Coronary artery (tissue), 2 donors: ENCODE data around the gene TMIGD2.
A peak's percentile ranks its signal among the peaks of the same experiment; 100 is the strongest.

Source experiments
- DNase-seq: peaks from one replicate; pipeline ENCODE4 v3.0.0-alpha.2; 2017; ENCODE audit warnings: low spot score
- H3K27ac ChIP-seq, 2 donors: fragments of 200-600 bp; sonication (generic); one replicate each; pipeline ENCODE4 v1.5.1; 2016 to 2019
- H3K4me3 ChIP-seq: fragments of 200-600 bp; sonication (generic); 2 replicates; pipeline ENCODE4 v1.5.1; 2016; ENCODE audit warnings: mild to moderate bottlenecking, moderate library complexity
- TF ChIP-seq, protein P1 (sequence below): fragments of 200-600 bp; sonication (generic); IDR thresholded peaks from one replicate; pipeline ENCODE4 v1.5.1; 2019; ENCODE audit warnings: antibody characterized with exemption

The TMIGD2 gene

DNA sequence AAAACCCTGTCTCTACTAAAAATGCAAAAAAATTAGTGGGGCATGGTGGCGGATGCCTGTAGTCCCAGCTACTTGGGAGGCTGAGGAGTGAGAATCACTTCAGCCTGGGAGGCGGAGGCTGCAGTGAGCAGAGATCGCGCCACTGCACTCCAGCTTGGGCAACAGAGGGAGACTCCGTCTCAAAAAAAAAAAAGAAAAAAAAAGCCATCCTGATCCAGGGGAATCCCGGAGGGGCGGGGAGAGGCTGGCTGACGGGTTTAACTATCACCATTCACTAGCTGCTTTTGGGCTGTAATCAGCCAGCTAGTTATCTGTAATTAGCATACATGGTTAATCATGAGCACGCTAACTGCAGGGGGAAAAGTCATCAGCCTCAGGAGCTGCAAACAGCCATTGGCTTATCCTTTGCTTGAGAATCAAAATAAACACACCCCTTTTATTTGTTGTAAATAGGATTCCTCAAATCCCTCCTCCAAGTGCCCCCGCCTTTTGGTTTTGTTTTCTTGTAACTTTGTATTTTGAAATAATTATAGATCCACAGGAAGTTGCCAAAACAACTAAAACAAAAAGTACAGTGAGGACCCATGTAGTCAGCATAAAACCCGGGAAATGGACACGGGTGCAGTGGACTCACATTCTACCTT lies 11.8 kb upstream of the TMIGD2 start:
- TF ChIP-seq, protein P1, sequence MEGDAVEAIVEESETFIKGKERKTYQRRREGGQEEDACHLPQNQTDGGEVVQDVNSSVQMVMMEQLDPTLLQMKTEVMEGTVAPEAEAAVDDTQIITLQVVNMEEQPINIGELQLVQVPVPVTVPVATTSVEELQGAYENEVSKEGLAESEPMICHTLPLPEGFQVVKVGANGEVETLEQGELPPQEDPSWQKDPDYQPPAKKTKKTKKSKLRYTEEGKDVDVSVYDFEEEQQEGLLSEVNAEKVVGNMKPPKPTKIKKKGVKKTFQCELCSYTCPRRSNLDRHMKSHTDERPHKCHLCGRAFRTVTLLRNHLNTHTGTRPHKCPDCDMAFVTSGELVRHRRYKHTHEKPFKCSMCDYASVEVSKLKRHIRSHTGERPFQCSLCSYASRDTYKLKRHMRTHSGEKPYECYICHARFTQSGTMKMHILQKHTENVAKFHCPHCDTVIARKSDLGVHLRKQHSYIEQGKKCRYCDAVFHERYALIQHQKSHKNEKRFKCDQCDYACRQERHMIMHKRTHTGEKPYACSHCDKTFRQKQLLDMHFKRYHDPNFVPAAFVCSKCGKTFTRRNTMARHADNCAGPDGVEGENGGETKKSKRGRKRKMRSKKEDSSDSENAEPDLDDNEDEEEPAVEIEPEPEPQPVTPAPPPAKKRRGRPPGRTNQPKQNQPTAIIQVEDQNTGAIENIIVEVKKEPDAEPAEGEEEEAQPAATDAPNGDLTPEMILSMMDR, result no peak
- Histone ChIP-seq H3K27ac (no peak overlapping the region), H3K4me3 (no peak overlapping the region)
- no peak for DNase-seq

DNA sequence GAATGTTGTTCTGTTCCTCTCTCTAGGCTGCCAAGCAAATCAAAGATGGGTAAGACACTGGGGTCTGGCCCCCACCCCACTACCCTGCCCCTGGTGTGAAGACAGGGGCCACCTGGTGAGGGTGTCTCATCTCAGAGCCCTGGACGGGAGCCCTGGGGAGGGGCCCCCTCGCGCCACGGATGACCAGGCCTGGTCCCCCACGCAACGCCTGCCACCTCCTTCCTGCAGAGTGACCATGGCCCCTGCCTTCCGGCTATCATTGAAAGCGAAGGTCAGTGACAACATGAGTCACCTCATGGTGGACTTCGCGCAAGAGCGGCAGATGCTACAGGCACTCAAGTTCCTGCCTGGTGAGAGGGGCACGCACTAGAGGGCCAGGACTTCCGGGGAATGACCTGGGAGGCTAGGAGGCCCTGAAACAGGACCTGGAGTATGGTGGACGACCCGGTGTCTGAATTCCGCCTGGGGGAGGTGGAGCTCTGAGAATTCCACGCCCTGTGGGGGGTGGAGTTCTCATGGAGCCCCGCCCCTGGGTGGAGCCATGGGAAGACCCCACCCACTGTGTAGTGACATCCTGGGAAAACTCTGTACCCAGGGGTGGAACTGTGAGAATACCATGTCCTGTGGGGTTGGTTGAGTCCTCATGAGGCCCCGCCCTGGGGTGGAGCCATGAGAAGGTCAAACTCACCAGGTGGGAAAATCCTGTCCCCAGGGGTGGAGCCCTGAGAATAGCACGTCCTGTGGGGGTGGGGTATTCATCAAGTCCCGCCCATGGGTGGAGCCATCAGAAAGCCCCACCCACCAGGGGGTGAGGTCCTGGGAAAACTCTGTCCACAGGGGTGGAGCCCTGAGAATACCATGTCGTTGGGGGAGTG lies 8.3 kb upstream of the TMIGD2 start:
- DNase-seq, result no peak
- no peak overlapping the region for H3K27ac ChIP-seq
- TF ChIP-seq, protein P1, result no peak
- H3K4me3 ChIP-seq, result no peak overlapping the region

DNA sequence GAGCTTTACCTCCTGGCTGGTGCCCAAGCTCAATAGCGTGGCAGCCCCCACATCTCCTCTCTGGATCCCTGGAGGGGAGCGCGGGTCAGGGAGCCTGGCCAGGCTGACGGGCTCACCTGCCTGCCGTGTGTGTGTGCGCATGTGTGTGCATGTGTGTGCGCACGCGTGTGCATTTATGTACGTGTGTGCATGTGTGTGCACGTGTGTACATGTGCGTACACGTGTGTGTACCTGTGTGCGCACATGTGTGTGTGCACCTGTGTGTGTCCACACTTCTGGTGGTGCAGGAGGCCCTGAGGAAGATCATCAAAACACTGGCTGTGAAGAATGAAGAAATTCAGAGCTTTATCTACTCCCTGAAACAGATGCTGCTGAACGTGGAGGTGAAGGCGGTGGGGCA lies 3.5 kb upstream of the TMIGD2 start:
- TF ChIP-seq, protein P1, result no peak
- no peak overlapping the region for H3K27ac ChIP-seq
- DNase-seq, result no peak
- no peak overlapping the region for H3K4me3 ChIP-seq

DNA sequence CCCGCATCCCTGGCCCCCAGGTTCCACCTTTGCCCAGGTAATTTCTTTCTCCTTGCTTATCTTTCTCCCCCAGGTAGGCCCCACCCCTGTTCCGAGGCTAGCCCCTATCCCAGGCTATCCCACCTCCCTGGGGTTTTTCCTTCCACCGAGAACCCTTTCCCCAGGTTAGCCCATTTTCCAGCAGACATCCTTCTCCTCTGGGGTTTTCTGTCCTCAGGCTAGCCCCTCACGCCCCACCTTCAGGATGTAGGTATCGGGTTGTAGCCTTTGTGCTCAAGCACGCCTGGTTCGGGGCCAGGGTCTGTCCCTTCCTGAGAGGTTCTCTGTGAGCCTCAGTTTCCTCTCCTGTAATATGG lies 3.0 kb upstream of the TMIGD2 start:
- H3K27ac ChIP-seq, result no peak overlapping the region
- DNase-seq, result no peak
- no peak overlapping the region for H3K4me3 ChIP-seq
- TF ChIP-seq, protein P1, result no peak

DNA sequence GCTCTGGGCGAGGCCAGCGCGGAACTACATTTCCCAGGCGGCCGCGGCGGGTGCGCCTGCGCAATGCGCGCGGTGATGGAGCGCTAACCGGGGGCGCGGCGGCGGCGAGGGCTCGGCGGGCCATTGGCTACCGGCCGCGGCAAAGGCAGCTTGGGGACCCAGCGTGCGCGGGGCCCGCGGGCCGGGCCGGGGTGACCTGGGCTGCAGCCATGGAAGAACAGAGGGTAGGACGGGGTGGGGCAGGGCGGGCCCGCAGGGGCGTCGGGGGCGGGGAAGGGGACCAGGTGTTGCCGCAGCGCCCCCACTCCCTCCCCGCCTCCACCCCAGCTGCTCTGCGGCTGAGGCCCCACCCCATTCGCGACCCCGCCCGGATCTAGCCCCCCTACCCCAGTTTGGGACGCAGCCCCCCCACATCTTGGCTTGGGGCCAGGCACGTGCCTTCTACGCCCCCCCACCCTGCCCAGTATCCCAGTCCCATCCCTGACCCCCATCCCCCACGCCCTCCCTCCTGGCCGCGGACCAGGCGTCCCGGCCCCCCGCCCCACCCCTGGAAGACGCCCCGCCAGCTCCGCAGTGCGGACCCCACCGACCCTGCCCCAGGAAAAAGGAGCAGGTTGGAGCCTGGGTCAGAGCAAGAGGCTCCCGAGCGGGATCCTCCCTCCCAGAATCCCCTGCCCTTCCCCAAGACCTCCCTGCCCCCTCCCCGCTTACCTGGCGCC lies 2.5 kb upstream of the TMIGD2 start, which contains the start of gene FSD1:
TSS of gene FSD1 (plus strand) at position 61 of the 719 bp plus-strand sequence. CDS start at position 210, 149 bp downstream.
- Histone ChIP-seq H3K4me3 (peak within 1 kb of the TSS; percentile 63), H3K27ac (no peak within 1 kb of the TSS)
- DNase-seq, result no peak
- TF ChIP-seq, protein P1, result no peak

DNA sequence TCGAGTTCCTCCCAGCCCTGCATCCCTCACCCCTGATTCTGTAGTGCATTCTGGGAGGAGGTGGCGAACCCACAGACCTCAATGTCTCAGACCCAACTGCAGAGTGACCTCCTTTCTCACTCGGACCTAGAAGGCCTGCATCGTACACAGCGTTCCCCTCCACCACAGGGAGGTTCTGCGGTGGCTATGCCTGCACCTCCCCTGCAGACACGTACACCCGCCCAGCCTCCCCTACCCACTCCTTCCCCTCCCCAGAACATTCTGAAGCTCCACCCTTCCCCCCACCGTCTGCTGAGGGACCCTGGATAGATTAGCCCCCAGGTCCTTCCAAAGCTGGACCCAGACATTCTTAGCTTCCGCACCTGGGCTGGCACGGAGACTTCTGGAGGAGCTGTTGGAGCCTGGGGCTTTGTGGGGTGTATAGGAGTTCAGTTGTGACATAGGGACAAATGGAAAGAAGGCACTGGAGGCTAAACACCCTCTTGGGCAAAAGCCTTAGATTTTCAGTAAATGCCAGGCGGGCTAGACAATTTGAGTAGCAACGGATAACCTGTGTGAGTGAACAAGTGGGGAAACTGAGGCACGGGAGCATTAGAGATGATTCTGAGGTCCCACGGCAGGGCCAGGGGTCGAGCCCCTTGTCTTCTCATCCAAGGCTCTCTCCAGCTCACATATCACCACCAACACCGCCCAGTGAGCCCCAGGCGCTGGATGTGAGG lies 1.8 kb upstream of the TMIGD2 start:
- no peak for DNase-seq
- TF ChIP-seq, protein P1, result no peak
- no peak overlapping the region for H3K27ac ChIP-seq
- H3K4me3 ChIP-seq, result peak overlapping the region; percentile 63
